ENCODE measurements around the gene GLRX. TPM values are rescaled to one million over a fixed set of nuclear protein-coding genes. Genes with fewer than 3 reads are reported as not detected.
A peak's percentile ranks its signal among the peaks of the same experiment; 100 is the strongest.
"Not testable (repeated sequence)": the region's sequence is repeated elsewhere in the genome, so short reads cannot be mapped to it uniquely, and the experiment has no call there.

Gene GLRX
- total RNA-seq, 1 donor from 2014 or later = 17.3 TPM

- peak overlapping the region; percentile 3 for H3K4me3 Mint-ChIP-seq
- peaks cover 44% of the 10 kb centered on the region for H3K36me3 Mint-ChIP-seq (ENCODE audit: low read depth)
- no peak overlapping the region for H3K27ac Mint-ChIP-seq
- peaks cover 63% of the 10 kb centered on the region for H3K4me1 Mint-ChIP-seq
- intact Hi-C loops (cut with micrococcal nuclease) = no loop called here
- H3K9me3 Mint-ChIP-seq = no peaks in the 10 kb centered on the region
- H3K27me3 Mint-ChIP-seq = no peaks in the 10 kb centered on the region
- no peak for DNase-seq
Observed at GRCh38 chr5:95816341-95816740, 6.2 kb downstream of the GLRX start.

GRCh38 chr5:95815155-95815729, 7.3 kb downstream of the GLRX start:
- H3K9me3 Mint-ChIP-seq = no peaks in the 10 kb centered on the region
- DNase-seq = no peak
- H3K27ac Mint-ChIP-seq = no peak overlapping the region
- no peaks in the 10 kb centered on the region for H3K27me3 Mint-ChIP-seq
- no peak overlapping the region for H3K4me3 Mint-ChIP-seq
- peaks cover 68% of the 10 kb centered on the region for H3K4me1 Mint-ChIP-seq
- intact Hi-C loops (cut with micrococcal nuclease) = no loop called here
- peaks cover 44% of the 10 kb centered on the region for H3K36me3 Mint-ChIP-seq (ENCODE audit: low read depth)

GRCh38 chr5:95813035-95813434, 9.5 kb downstream of the GLRX start:
- DNase-seq; H3K9me3 Mint-ChIP-seq; H3K27ac Mint-ChIP-seq; H3K27me3 Mint-ChIP-seq; intact Hi-C loops (cut with micrococcal nuclease); H3K4me3 Mint-ChIP-seq: not testable (repeated sequence)
- Mint-ChIP-seq H3K4me1 (peaks cover 78% of the 10 kb centered on the region), H3K36me3 (ENCODE audit: low read depth) (peaks cover 44% of the 10 kb centered on the region)

GRCh38 chr5:95812074-95812471, 10.5 kb downstream of the GLRX start:
- Mint-ChIP-seq H3K4me1 (peaks cover 71% of the 10 kb centered on the region), H3K27me3 (no peaks in the 10 kb centered on the region), H3K4me3 (peak overlapping the region; percentile 41), H3K36me3 (ENCODE audit: low read depth) (peaks cover 40% of the 10 kb centered on the region), H3K9me3 (no peaks in the 10 kb centered on the region), H3K27ac (peak overlapping the region; percentile 82)
- intact Hi-C loops (cut with micrococcal nuclease) = no loop called here
- peak; percentile 77 for DNase-seq

- intact Hi-C loops (cut with micrococcal nuclease); H3K9me3 Mint-ChIP-seq; H3K27me3 Mint-ChIP-seq: not testable (repeated sequence)
- peak; percentile 55 for DNase-seq
- peak overlapping the region; percentile 82 for H3K27ac Mint-ChIP-seq
- peaks cover 69% of the 10 kb centered on the region for H3K4me1 Mint-ChIP-seq
- peaks cover 37% of the 10 kb centered on the region for H3K36me3 Mint-ChIP-seq (ENCODE audit: low read depth)
- H3K4me3 Mint-ChIP-seq = peak overlapping the region; percentile 72
Observed at GRCh38 chr5:95811461-95812073, 11.0 kb downstream of the GLRX start.

- peak overlapping the region; percentile 75 for H3K27ac Mint-ChIP-seq
- peak; percentile 57 for DNase-seq
- H3K9me3 Mint-ChIP-seq; intact Hi-C loops (cut with micrococcal nuclease); H3K27me3 Mint-ChIP-seq: not testable (repeated sequence)
- H3K36me3 Mint-ChIP-seq (ENCODE audit: low read depth) = peaks cover 33% of the 10 kb centered on the region
- peak overlapping the region; percentile 72 for H3K4me3 Mint-ChIP-seq
- peaks cover 65% of the 10 kb centered on the region for H3K4me1 Mint-ChIP-seq
Observed at GRCh38 chr5:95811126-95811423, 11.5 kb downstream of the GLRX start.

GRCh38 chr5:95810305-95811125, 12.0 kb downstream of the GLRX start:
- intact Hi-C loops (cut with micrococcal nuclease) = no loop called here
- H3K4me1 Mint-ChIP-seq = peaks cover 60% of the 10 kb centered on the region
- peak overlapping the region; percentile 75 for H3K27ac Mint-ChIP-seq
- H3K27me3 Mint-ChIP-seq = no peaks in the 10 kb centered on the region
- DNase-seq = peak; percentile 61
- peaks cover 27% of the 10 kb centered on the region for H3K36me3 Mint-ChIP-seq (ENCODE audit: low read depth)
- no peaks in the 10 kb centered on the region for H3K9me3 Mint-ChIP-seq
- peak overlapping the region; percentile 72 for H3K4me3 Mint-ChIP-seq

- Mint-ChIP-seq H3K4me1 (peaks cover 54% of the 10 kb centered on the region), H3K36me3 (ENCODE audit: low read depth) (peaks cover 20% of the 10 kb centered on the region), H3K27me3 (no peaks in the 10 kb centered on the region), H3K27ac (peak overlapping the region; percentile 78), H3K4me3 (peak overlapping the region; percentile 72), H3K9me3 (no peaks in the 10 kb centered on the region)
- intact Hi-C loops (cut with micrococcal nuclease) = loop anchor here (2.0 to 5.0 kb wide), 3 partner anchors 29 to 1697 kb away; a partner anchor contains a TSS
- peak; percentile 60 for DNase-seq
Observed at GRCh38 chr5:95809414-95809960, 13.0 kb downstream of the GLRX start.

GRCh38 chr5:95808686-95809413, 13.7 kb downstream of the GLRX start:
- no peaks in the 10 kb centered on the region for H3K27me3 Mint-ChIP-seq
- peaks cover 15% of the 10 kb centered on the region for H3K36me3 Mint-ChIP-seq (ENCODE audit: low read depth)
- intact Hi-C loops (cut with micrococcal nuclease) = loop anchor here (1.0 to 5.0 kb wide), 5 partner anchors 13 to 1697 kb away; partner anchors contain the start of gene GLRX
- H3K4me3 Mint-ChIP-seq = peak overlapping the region; percentile 72
- no peaks in the 10 kb centered on the region for H3K9me3 Mint-ChIP-seq
- H3K27ac Mint-ChIP-seq = peak overlapping the region; percentile 78
- DNase-seq = peak; percentile 95
- H3K4me1 Mint-ChIP-seq = peaks cover 52% of the 10 kb centered on the region

- intact Hi-C loops (cut with micrococcal nuclease) = loop anchor here (1.0 to 5.0 kb wide), 5 partner anchors 14 to 1696 kb away; partner anchors contain the start of gene GLRX
- Mint-ChIP-seq H3K27ac (peak overlapping the region; percentile 78), H3K4me1 (peaks cover 50% of the 10 kb centered on the region), H3K9me3 (no peaks in the 10 kb centered on the region), H3K27me3 (no peaks in the 10 kb centered on the region), H3K4me3 (peak overlapping the region; percentile 72), H3K36me3 (ENCODE audit: low read depth) (peaks cover 10% of the 10 kb centered on the region)
- DNase-seq = peak; percentile 65
Observed at GRCh38 chr5:95808013-95808685, 14.4 kb downstream of the GLRX start.

- intact Hi-C loops (cut with micrococcal nuclease) = loop anchor here (5.0 kb wide), 1 partner anchor 1694 kb away; a partner anchor contains a TSS
- Mint-ChIP-seq H3K27me3 (no peaks in the 10 kb centered on the region), H3K27ac (no peak overlapping the region)
Observed at GRCh38 chr5:95806687-95807086, 15.8 kb downstream of the GLRX start.

GRCh38 chr5:95804736-95805539, 17.6 kb downstream of the GLRX start:
- H3K4me3 Mint-ChIP-seq = no peak overlapping the region
- DNase-seq = no peak
- no peak overlapping the region for H3K27ac Mint-ChIP-seq
- peaks cover 21% of the 10 kb centered on the region for H3K4me1 Mint-ChIP-seq
- no peaks in the 10 kb centered on the region for H3K36me3 Mint-ChIP-seq (ENCODE audit: low read depth)
- H3K9me3 Mint-ChIP-seq = no peaks in the 10 kb centered on the region
- intact Hi-C loops (cut with micrococcal nuclease) = loop anchor here (5.0 kb wide), 1 partner anchor 1693 kb away; a partner anchor contains a TSS
- no peaks in the 10 kb centered on the region for H3K27me3 Mint-ChIP-seq

More at GRCh38 chr5:95806687-95807086, 15.8 kb downstream of the GLRX start:
- Mint-ChIP-seq H3K4me1 (peaks cover 37% of the 10 kb centered on the region), H3K9me3 (no peaks in the 10 kb centered on the region), H3K36me3 (ENCODE audit: low read depth) (peaks cover 1% of the 10 kb centered on the region), H3K4me3 (no peak overlapping the region)
- no peak for DNase-seq
